GM20000 (cell line): ENCODE measurements around the gene UACA.

ENCODE experiments used
- DNase-seq: peaks from one replicate; pipeline ENCODE4 v3.0.0; 2012; ENCODE audit warnings: low spot score
- CTCF ChIP-seq: IDR thresholded peaks from 2 replicates; pipeline ENCODE4 v1.5.1; 2012; ENCODE audit warnings: mild to moderate bottlenecking, control low read depth; ENCODE audit errors: extremely low read depth, missing control alignments

Gene UACA

GRCh38 chr15:70701891-70702568 is 61.3 kb downstream of the UACA start:
- TF ChIP-seq CTCF: no peak
- DNase-seq: no peak

DNA sequence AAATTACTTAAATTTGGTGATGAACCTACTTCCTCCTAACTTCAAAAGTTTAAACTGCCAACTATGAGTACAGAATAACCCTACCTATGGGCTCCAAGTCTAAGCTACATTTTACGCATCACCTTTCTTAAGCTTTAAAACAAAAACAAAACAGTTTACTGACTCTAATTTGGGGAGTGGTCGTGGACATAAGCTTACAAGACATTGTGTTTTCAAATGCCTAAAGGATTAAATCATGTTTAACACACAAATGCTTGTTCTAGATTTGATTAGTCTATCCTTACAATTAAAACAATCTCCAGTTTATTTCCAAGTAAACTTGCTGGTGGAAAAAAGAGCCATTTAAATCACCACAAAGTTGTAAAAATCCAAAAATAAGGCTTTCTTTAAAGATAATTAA is 62.2 kb downstream of the UACA start:
- DNase-seq: no peak
- no peak for TF ChIP-seq CTCF

GRCh38 chr15:70699890-70700289 is 63.5 kb downstream of the UACA start:
- no peak for DNase-seq
- TF ChIP-seq CTCF: no peak

DNA sequence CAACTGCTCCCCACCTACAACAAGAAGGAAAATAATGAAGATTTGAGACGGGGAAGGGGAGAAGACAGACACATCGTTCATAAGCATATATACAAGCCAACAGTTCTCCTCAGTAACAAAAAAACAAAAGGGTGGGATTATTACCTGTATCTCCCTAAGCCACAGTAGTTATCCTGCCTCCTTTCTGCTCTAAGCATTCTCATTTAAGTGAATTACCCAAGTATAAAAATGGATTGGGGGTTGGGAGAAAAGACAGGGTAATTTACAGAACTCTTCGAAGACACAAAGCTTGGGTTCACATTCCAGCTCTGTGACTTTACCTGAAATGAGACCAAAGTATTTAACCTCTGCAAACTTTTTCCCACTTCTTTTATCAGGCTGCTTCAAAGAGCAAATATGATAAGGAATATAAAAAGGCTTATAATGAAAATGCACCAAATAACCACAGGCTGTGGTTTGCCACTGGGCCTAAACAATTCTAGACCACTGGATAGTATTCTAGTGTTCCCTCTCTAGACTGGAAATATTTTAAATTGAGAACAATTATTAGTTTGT is 64.4 kb downstream of the UACA start:
- no peak for TF ChIP-seq CTCF
- no peak for DNase-seq

DNA sequence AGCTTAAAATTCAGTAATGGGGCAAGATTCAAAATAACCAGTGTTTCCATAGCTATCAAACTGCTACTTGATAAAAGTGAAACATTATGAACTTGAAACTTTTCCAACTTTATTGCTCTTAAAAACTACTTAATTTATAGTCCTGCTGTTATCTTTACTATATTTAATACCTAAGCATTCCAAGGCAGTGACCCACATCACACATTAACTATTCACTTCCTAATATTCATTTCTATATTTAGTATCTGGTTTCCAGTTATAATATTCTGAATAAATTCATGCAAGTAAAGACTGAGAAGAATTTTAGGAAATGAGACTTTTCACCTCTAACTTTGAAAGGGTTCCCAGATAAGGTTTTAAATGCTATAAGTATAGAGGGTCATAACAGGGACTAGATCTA is 64.9 kb downstream of the UACA start:
- TF ChIP-seq CTCF: no peak
- DNase-seq: no peak

DNA sequence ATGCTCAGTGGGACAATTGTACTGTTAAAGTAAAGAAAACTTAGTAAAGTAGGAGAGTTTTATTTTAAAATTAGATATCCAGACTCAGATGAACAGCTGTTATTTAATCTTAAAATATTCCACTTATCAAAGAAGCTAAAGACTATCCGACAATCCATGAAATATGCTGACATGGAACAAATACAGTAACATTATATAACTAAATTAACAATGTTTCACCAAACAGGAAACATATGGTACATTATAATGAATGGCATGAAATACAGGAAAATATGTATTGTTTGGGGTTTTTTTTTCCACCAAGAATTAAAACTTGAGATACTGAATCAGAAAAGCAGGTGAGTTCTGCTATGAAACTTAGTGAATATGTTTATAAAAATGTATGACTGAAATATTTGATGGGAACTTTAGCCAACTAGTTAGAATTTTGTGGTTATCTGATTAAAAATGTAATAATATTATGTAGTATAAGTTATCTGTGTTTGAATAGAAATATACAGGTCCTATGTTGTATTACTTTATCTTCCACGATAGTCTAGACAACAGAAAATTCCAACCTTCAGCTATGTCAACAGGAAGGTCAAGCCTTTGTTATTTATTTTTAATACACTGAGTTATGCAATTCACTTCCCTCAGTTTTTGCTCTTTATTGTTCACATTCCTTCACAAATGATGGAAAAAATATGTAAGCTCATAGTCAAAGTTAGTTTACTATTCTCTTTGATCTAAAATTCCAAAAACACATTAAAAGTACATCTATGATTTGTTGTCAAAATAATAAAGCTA is 72.7 kb downstream of the UACA start:
- TF ChIP-seq CTCF: no peak
- DNase-seq: no peak

DNA sequence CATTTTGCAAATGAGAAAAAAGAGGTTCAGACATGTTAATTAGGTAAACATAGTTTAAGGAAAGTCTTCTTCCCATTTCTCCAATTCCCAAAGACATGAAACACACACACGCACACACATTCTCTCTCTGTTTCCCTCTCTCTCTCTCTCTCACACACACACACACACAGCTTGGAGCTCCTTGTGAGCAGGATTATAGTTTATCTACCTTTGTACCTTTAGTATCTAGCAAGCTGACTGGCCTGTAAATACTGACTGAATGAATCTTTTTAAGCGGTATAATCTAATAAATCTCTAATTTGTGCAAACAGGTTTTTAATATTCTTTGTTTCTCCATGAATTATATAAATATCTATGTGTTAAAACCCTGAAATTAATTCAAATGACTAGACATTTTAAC is 73.3 kb downstream of the UACA start:
- no peak for TF ChIP-seq CTCF
- no peak for DNase-seq
